Fibroblast of lung (primary cell): Measurements from ENCODE around the gene DRAP1. TPM values are rescaled to one million over a fixed set of nuclear protein-coding genes. Genes with fewer than 3 reads are reported as not detected.
A peak's percentile ranks its signal among the peaks of the same experiment; 100 is the strongest.

Source experiments
- DNase-seq, 2 donors: peaks; one replicate each; pipeline versions ENCODE4 v3.0.0 to v3.0.0-alpha.2; 2010; ENCODE audit warnings: low read depth in 2 of 2
- H2AFZ ChIP-seq: 2 replicates; pipeline ENCODE4 v1.5.1; 2012; ENCODE audit warnings: low read length, control low read depth, inconsistent platforms
- H3K27ac ChIP-seq: 2 replicates; pipeline ENCODE4 v1.5.1; 2011; ENCODE audit warnings: low read length, control low read depth; ENCODE audit not compliant: insufficient read depth
- H3K27me3 ChIP-seq: 2 replicates; pipeline ENCODE4 v1.5.1; 2011; ENCODE audit warnings: mild to moderate bottlenecking, low read length; ENCODE audit not compliant: control insufficient read depth, insufficient read depth
- H3K36me3 ChIP-seq: 2 replicates; pipeline ENCODE4 v1.5.1; 2011; ENCODE audit warnings: low read length; ENCODE audit not compliant: control insufficient read depth, insufficient read depth
- H3K4me1 ChIP-seq: 2 replicates; pipeline ENCODE4 v1.5.1; 2011; ENCODE audit warnings: low read length; ENCODE audit not compliant: control insufficient read depth, insufficient read depth; ENCODE audit errors: extremely low read depth
- H3K4me2 ChIP-seq: 2 replicates; pipeline ENCODE4 v1.5.1; 2011; ENCODE audit warnings: low read length, control low read depth; ENCODE audit not compliant: insufficient read depth; ENCODE audit errors: extremely low read depth
- H3K4me3 ChIP-seq, 4 experiments: fragments of 200-600 bp in 1 of 4; sonication (generic) in 1 of 4; replicated peaks in 1 of 4; 2 replicates each; pipeline ENCODE4 v1.5.1; 2011 to 2016; ENCODE audit warnings: low read length in 4 of 4, low read depth in 3 of 4, mild to moderate bottlenecking in 3 of 4, control low read depth in 2 of 4, inconsistent platforms in 1 of 4, mixed read lengths in 1 of 4; ENCODE audit not compliant: insufficient read depth in 1 of 4; ENCODE audit errors: control extremely low read depth in 1 of 4
- H3K79me2 ChIP-seq: 2 replicates; pipeline ENCODE4 v1.5.1; 2012; ENCODE audit warnings: mild to moderate bottlenecking, low read length, inconsistent platforms; ENCODE audit not compliant: control insufficient read depth, insufficient read depth
- H3K9ac ChIP-seq: 2 replicates; pipeline ENCODE4 v1.5.1; 2011; ENCODE audit warnings: mild to moderate bottlenecking, low read length, control low read depth; ENCODE audit not compliant: insufficient read depth
- H3K9me3 ChIP-seq: 2 replicates; pipeline ENCODE4 v1.5.1; 2012; ENCODE audit warnings: low read depth, low read length; ENCODE audit not compliant: control insufficient read depth, insufficient read depth
- H4K20me1 ChIP-seq: 2 replicates; pipeline ENCODE4 v1.5.1; 2011; ENCODE audit warnings: low read length; ENCODE audit not compliant: control insufficient read depth, insufficient read depth; ENCODE audit errors: extremely low read depth
- EZH2 ChIP-seq: IDR thresholded peaks from 2 replicates; pipeline ENCODE4 v1.5.1; 2012; ENCODE audit warnings: low read length, control low read depth, mild to moderate bottlenecking; ENCODE audit errors: missing control alignments
- polyA plus RNA-seq, 2 donors: library from polyadenylated mRNA; depleted of rRNA in 1 of 2; stranded (reverse) in 1 of 2; unstranded in 1 of 2; fragments of >200 nt; gene quantifications; 2 replicates each; pipeline ENCODE4 v1.2.1, GENCODE V29; 2011 to 2012; ENCODE audit warnings: missing spikeins in 1 of 2
- total RNA-seq: library from RNA; depleted of rRNA; stranded (reverse); fragments of >200 nt; gene quantifications from 2 replicates; pipeline ENCODE4 v1.2.1, GENCODE V29; 2014
- TF ChIP-seq, protein P1 (sequence below), 2 donors: IDR thresholded peaks in 1 of 2; conservative IDR thresholded peaks in 1 of 2; 1 replicate in 1 of 2; 2 replicates in 1 of 2; pipeline ENCODE4 v1.5.1; 2011 to 2012; ENCODE audit warnings: low read length in 2 of 2, control low read depth in 1 of 2, inconsistent platforms in 1 of 2, low read depth in 1 of 2, mild to moderate bottlenecking in 1 of 2

DRAP1 gene
- total and polyA plus RNA-seq, 2 donors (not counting 1 experiment from before 2014, with no cell fraction given), result 130 to 300 TPM

DNA sequence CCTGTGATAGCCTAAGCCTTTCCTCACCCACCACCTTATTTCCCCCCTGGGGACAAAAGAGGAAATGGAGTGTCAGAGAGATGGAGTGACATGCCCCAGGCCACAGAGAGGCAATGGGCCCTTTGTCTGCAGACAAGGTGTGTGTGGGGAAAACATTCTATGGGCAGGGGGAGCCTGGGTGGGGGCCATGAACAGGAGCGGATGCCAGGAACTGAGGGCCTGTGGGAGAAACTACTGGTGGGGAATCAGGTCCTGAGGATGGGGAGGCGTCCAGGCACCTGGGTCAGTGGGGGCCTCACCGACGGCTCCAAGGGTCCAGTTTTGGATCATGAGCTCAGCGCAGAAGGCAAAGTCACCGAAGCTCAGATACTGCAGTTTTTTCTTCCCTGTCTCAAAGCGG is 34.0 kb upstream of the DRAP1 start:
- H3K4me3 ChIP-seq, result no peak overlapping the region
- H3K4me1 ChIP-seq, result peaks cover 14% of the 10 kb centered on the region
- H3K79me2 ChIP-seq, result peaks cover 25% of the 10 kb centered on the region
- H3K36me3 ChIP-seq, result peaks cover 35% of the 10 kb centered on the region
- H2AFZ ChIP-seq, result no peak overlapping the region
- H3K27me3 ChIP-seq, result no peaks in the 10 kb centered on the region
- no peaks in the 10 kb centered on the region for H4K20me1 ChIP-seq
- no peak for DNase-seq
- TF ChIP-seq, protein P1, sequence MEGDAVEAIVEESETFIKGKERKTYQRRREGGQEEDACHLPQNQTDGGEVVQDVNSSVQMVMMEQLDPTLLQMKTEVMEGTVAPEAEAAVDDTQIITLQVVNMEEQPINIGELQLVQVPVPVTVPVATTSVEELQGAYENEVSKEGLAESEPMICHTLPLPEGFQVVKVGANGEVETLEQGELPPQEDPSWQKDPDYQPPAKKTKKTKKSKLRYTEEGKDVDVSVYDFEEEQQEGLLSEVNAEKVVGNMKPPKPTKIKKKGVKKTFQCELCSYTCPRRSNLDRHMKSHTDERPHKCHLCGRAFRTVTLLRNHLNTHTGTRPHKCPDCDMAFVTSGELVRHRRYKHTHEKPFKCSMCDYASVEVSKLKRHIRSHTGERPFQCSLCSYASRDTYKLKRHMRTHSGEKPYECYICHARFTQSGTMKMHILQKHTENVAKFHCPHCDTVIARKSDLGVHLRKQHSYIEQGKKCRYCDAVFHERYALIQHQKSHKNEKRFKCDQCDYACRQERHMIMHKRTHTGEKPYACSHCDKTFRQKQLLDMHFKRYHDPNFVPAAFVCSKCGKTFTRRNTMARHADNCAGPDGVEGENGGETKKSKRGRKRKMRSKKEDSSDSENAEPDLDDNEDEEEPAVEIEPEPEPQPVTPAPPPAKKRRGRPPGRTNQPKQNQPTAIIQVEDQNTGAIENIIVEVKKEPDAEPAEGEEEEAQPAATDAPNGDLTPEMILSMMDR (conservative IDR thresholded peaks at IDR 0.05 in 1 of 2, IDR thresholded peaks at IDR 0.05 in 1 of 2; ENCODE audit: low read depth in 1 of 2, low read length in 2 of 2), result no peak
- TF ChIP-seq EZH2, result no peak
- H3K27ac ChIP-seq, result no peak overlapping the region
- H3K4me2 ChIP-seq, result no peak overlapping the region
- no peaks in the 10 kb centered on the region for H3K9me3 ChIP-seq
- no peak overlapping the region for H3K9ac ChIP-seq

DNA sequence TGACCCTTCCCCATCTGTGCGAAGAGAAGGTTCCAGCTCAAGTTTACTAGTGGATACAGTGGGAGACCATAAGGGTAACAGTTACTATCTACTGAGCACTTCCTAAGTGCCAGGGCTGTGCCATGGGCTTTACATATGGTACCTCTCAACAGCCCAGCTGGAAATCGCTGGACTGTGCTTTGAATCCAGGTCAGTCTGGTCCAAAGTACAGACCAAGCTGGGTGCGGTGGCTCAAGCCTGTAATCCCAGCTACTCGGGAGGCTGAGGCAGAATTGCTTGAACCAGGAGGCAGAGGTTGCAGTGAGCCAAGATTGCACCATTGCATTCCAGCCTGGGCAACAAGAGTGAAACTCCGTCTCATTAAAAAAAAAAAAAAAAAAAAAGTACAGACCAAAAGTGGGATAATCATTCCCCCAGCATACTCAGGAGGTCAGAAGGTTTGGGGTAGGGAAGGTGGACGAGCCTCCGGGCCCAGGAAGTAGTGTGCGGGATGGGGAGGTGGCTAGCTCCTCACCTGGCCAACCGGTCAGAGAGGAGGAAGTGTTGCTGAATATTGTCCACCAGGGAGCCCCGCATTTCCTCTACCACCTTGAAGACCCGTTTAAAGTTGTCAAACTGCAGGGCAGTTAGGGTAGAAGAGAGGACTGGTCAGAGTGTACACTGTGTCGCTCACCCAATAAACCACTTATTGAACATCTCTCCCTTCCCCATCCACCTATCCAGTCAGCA is 33.3 kb upstream of the DRAP1 start:
- Histone ChIP-seq H3K4me2 (no peak overlapping the region), H3K36me3 (peaks cover 35% of the 10 kb centered on the region), H3K79me2 (peaks cover 29% of the 10 kb centered on the region), H2AFZ (no peak overlapping the region), H3K9ac (no peak overlapping the region), H3K27me3 (no peaks in the 10 kb centered on the region), H3K4me3 (no peak overlapping the region), H3K4me1 (peaks cover 14% of the 10 kb centered on the region), H3K9me3 (no peaks in the 10 kb centered on the region), H4K20me1 (no peaks in the 10 kb centered on the region), H3K27ac (no peak overlapping the region)
- TF ChIP-seq EZH2, result no peak
- TF ChIP-seq, protein P1 (conservative IDR thresholded peaks at IDR 0.05 in 1 of 2, IDR thresholded peaks at IDR 0.05 in 1 of 2; ENCODE audit: low read depth in 1 of 2, low read length in 2 of 2), result no peak
- no peak for DNase-seq

DNA sequence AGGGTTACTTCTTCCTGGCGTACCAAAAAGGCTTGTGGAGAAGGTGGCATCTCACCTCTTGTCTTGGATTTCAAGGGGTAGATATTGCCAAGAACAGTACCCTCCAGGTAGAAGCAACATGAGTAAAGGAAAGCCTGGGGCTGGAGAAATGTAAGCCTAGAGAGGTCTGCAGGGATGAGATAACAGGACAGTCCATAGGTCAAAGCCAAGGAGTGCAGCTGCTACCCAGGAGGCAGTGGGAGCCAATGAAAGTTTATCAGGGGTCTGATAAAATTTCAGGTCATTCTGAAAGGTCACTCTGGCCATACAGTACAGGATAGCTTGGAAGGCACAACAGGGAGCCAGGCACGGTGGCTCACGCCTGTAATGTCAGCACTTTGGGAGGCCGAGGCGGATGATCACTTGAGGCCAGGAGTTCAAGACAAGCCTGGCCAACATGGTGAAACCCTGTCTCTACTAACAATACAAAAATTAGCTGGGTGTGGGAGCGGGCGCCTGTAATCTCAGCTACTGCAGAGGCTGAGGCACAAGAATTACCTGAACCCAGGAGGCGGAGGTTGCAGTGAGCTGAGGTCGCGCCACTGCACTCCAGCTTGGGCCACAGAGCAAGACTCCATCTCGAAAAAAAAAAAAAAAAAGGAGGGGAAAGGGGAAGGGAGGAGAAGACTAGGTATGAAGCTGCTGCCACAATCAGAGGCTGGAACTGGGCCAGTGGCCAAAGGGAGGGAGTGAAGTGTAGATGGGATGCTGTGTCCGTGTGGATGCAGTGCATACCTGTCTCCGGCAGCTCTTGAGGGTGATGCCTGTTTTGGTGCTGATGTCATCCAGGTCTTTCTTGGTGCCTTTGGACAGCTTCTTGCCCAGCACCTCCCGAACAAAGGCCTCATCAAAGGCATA is 32.2 kb upstream of the DRAP1 start:
- H3K36me3 ChIP-seq, result peaks cover 38% of the 10 kb centered on the region
- H3K4me3 ChIP-seq, result peak overlapping the region; percentile 49 to 85 (median 64)
- H3K9ac ChIP-seq, result peak overlapping the region; percentile 65
- H2AFZ ChIP-seq, result no peak overlapping the region
- H3K27ac ChIP-seq, result peak overlapping the region; percentile 98
- no peaks in the 10 kb centered on the region for H3K27me3 ChIP-seq
- TF ChIP-seq, protein P1 (conservative IDR thresholded peaks at IDR 0.05 in 1 of 2, IDR thresholded peaks at IDR 0.05 in 1 of 2; ENCODE audit: low read depth in 1 of 2, low read length in 2 of 2), result no peak
- TF ChIP-seq EZH2, result no peak
- peak overlapping the region; percentile 96 for H3K4me2 ChIP-seq
- H3K79me2 ChIP-seq, result peaks cover 40% of the 10 kb centered on the region
- H3K4me1 ChIP-seq, result peaks cover 14% of the 10 kb centered on the region
- no peaks in the 10 kb centered on the region for H4K20me1 ChIP-seq
- H3K9me3 ChIP-seq, result no peaks in the 10 kb centered on the region
- no peak for DNase-seq
